Ureter (tissue), 1 donor: ENCODE results near the gene SNRPB2. TPM values are rescaled to one million over a fixed set of nuclear protein-coding genes. Genes with fewer than 3 reads are reported as not detected.

Source experiments
- total RNA-seq: library from RNA; stranded (reverse); gene quantifications from one replicate; pipeline ENCODE4 v1.2.4, GENCODE V29; 2023
- donor health status: DM: yes; HTN: yes; CAD: no.

SNRPB2 gene
- total RNA-seq, 1 donor from 2014 or later: 41.8 TPM

Other genes starting within 250 kb of the SNRPB2 start
- gene KIF16B, start 156.6 kb upstream of the SNRPB2 start, total RNA-seq: 30.4 TPM
- gene OTOR, start 18.3 kb downstream of the SNRPB2 start, total RNA-seq: not detected